T-helper 2 cell treated with Interferon-gamma antibody and Interleukin-4, amounts not matched to agents 5 μg/mL and 100 μg/mL, for 36 hours (primary cell): ENCODE data around the gene SCRG1.

Experiments
- DNase-seq: peaks from one replicate; pipeline ENCODE4 v3.0.0; 2021; ENCODE audit warnings: low spot score
- H3K27ac Mint-ChIP-seq: one replicate; pipeline ENCODE4 v1.8.0; 2021; ENCODE audit warnings: mild to moderate bottlenecking, mixed read lengths
- H3K27me3 Mint-ChIP-seq: one replicate; pipeline ENCODE4 v1.8.0; 2021; ENCODE audit warnings: low read depth, mixed read lengths
- H3K36me3 Mint-ChIP-seq: one replicate; pipeline ENCODE4 v1.8.0; 2021; ENCODE audit warnings: low read depth, mixed read lengths
- H3K4me1 Mint-ChIP-seq: one replicate; pipeline ENCODE4 v1.8.0; 2021; ENCODE audit warnings: low read depth, mixed read lengths
- H3K4me3 Mint-ChIP-seq: one replicate; pipeline ENCODE4 v1.8.0; 2022; ENCODE audit warnings: mild to moderate bottlenecking, moderate library complexity, mixed read lengths
- H3K9me3 Mint-ChIP-seq: one replicate; pipeline ENCODE4 v1.8.0; 2021; ENCODE audit warnings: mixed read lengths

The SCRG1 gene

GRCh38 chr4:173420324-173420752 is 21.4 kb upstream of the SCRG1 start:
- Mint-ChIP-seq H3K27me3 (peaks cover 2% of the 10 kb centered on the region), H3K4me3 (no peak overlapping the region), H3K27ac (no peak overlapping the region), H3K36me3 (no peaks in the 10 kb centered on the region), H3K4me1 (peaks cover 7% of the 10 kb centered on the region), H3K9me3 (no peaks in the 10 kb centered on the region)
- DNase-seq: no peak

- Mint-ChIP-seq H3K27me3 (peaks cover 2% of the 10 kb centered on the region), H3K4me1 (peaks cover 7% of the 10 kb centered on the region), H3K4me3 (no peak overlapping the region), H3K9me3 (no peaks in the 10 kb centered on the region), H3K36me3 (no peaks in the 10 kb centered on the region), H3K27ac (no peak overlapping the region)
- DNase-seq: no peak
These were observed 19.7 kb upstream of the SCRG1 start for GRCh38 chr4:173418639-173419038.

GRCh38 chr4:173417833-173418232 is 18.9 kb upstream of the SCRG1 start:
- H3K4me1 Mint-ChIP-seq: peaks cover 7% of the 10 kb centered on the region
- H3K9me3 Mint-ChIP-seq: no peaks in the 10 kb centered on the region
- no peaks in the 10 kb centered on the region for H3K36me3 Mint-ChIP-seq
- H3K4me3 Mint-ChIP-seq: no peak overlapping the region
- H3K27me3 Mint-ChIP-seq: peaks cover 2% of the 10 kb centered on the region
- no peak for DNase-seq
- no peak overlapping the region for H3K27ac Mint-ChIP-seq

DNA sequence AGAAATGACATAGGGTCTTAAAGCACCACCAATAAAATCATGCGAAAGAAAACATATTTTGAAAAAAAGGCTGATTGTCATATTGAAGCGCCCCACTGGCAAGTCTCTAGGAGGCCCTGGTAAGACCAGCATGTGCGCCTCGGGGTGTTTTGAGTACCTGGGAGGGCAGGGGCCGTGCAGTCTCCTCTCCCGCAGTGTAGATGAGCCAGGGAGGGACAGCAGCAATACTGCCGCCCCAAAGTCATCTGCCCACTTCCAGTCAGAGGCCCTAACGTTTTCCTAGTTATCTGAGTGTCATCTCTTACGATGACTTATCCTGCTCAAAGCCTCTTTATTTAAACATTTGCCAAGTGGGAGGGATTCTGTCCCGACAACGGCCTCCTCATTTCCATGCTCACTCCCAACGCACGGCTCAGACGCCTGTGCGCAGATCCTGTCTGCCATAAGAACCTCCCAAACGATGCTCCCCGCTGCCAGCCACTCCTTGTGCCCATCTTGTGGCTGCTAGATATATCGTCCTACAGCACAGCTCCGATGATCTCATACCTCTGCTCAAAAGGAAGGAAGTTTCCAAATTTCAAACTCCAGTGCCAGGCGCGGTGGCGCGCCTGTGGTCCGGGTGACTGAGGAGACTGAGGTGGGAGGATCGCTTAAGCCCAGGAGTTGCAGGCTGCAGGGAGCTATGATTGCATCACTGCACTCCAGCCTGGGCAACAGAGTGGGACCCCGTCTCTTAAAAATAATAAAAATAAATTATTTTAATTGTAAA is 17.2 kb upstream of the SCRG1 start:
- no peak for DNase-seq
- H3K36me3 Mint-ChIP-seq: no peaks in the 10 kb centered on the region

DNA sequence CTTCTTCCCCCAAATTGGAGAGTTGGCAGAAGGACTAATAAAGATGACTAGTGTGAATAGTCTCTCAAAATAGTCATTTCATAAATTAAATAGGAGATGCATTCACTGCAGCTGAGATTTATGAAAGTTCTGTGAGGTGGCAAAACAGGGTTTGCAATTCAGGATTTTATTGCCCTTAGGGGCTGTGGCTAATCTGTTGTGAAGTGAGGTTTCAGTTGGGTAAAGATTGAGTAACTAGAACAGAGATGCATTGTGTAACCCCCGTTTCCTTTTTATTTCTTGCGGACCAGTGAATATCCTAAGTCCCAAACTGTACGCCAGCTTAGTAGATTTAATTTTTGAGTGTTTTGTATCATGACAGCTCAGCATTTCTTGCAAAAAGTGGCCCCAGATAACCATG is 16.2 kb upstream of the SCRG1 start:
- Mint-ChIP-seq H3K27me3 (peaks cover 2% of the 10 kb centered on the region), H3K9me3 (no peaks in the 10 kb centered on the region), H3K27ac (no peak overlapping the region), H3K4me3 (no peak overlapping the region), H3K36me3 (no peaks in the 10 kb centered on the region), H3K4me1 (no peaks in the 10 kb centered on the region)
- no peak for DNase-seq

More for the DNA sequence above, 17.2 kb upstream of the SCRG1 start:
- H3K9me3 Mint-ChIP-seq: no peaks in the 10 kb centered on the region
- H3K4me1 Mint-ChIP-seq: peaks cover 4% of the 10 kb centered on the region
- peaks cover 2% of the 10 kb centered on the region for H3K27me3 Mint-ChIP-seq
- H3K4me3 Mint-ChIP-seq: no peak overlapping the region
- no peak overlapping the region for H3K27ac Mint-ChIP-seq

GRCh38 chr4:173414456-173414855 is 15.5 kb upstream of the SCRG1 start:
- H3K36me3 Mint-ChIP-seq: no peaks in the 10 kb centered on the region
- peaks cover 2% of the 10 kb centered on the region for H3K27me3 Mint-ChIP-seq
- H3K27ac Mint-ChIP-seq: no peak overlapping the region
- DNase-seq: no peak
- H3K4me1 Mint-ChIP-seq: no peaks in the 10 kb centered on the region
- no peak overlapping the region for H3K4me3 Mint-ChIP-seq
- no peaks in the 10 kb centered on the region for H3K9me3 Mint-ChIP-seq

DNA sequence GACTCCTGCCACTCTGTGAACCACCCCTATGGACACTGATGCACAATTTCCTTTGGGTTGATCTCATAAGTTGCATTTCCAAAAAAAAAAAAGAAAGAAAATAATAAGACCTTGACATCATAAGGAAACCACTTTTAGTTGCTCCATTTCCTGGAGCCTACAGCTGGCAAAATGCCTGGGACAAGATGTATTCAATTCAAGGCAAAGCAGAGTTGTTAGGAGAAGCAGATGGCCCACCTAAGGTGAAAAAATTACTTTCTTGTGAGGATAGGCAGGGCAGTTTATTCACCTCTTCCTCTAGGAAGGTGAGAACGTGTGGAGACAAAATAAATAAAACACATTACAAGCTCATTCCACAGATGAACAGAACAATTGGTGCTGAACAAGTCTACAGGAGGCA is 14.1 kb upstream of the SCRG1 start:
- DNase-seq: no peak

DNA sequence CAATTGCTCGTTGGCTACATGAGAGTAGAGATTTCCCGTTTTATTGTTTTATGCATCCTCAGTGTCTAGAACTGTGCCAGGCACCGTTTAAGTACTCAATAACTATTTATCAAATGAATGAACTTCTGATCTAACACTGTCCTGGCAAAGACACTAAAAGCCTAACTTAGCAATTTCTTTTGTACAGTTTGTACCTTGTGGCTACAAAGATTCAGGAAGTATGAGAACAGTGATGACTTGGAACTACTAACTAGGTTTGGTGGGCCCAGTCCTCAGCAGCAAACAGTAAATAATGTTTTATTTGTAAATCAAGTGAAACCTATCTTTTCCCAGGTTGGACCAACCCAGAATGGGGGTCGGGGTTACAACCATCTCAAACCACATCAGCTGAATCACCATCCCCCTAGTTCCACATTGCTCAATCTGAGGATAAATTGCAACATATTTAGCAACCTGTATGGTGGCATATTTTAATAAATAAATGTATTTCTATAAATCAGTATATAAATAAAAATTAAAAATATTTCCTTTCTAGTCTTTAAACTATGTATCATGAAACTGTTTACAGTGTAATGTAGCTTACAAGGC is 12.3 kb upstream of the SCRG1 start:
- no peaks in the 10 kb centered on the region for H3K36me3 Mint-ChIP-seq
- H3K4me1 Mint-ChIP-seq: no peaks in the 10 kb centered on the region
- H3K9me3 Mint-ChIP-seq: no peaks in the 10 kb centered on the region
- H3K4me3 Mint-ChIP-seq: no peak overlapping the region
- H3K27ac Mint-ChIP-seq: no peak overlapping the region
- H3K27me3 Mint-ChIP-seq: no peaks in the 10 kb centered on the region
- no peak for DNase-seq

More for the DNA sequence above, 14.1 kb upstream of the SCRG1 start:
- no peaks in the 10 kb centered on the region for H3K9me3 Mint-ChIP-seq
- no peak overlapping the region for H3K4me3 Mint-ChIP-seq
- H3K27ac Mint-ChIP-seq: no peak overlapping the region
- H3K4me1 Mint-ChIP-seq: no peaks in the 10 kb centered on the region
- no peaks in the 10 kb centered on the region for H3K27me3 Mint-ChIP-seq
- H3K36me3 Mint-ChIP-seq: no peaks in the 10 kb centered on the region

GRCh38 chr4:173410079-173410478 is 11.2 kb upstream of the SCRG1 start:
- H3K4me1 Mint-ChIP-seq: peaks cover 5% of the 10 kb centered on the region
- DNase-seq: no peak
- no peak overlapping the region for H3K27ac Mint-ChIP-seq
- peaks cover 2% of the 10 kb centered on the region for H3K36me3 Mint-ChIP-seq
- H3K9me3 Mint-ChIP-seq: no peaks in the 10 kb centered on the region
- H3K27me3 Mint-ChIP-seq: no peaks in the 10 kb centered on the region
- H3K4me3 Mint-ChIP-seq: no peak overlapping the region

DNA sequence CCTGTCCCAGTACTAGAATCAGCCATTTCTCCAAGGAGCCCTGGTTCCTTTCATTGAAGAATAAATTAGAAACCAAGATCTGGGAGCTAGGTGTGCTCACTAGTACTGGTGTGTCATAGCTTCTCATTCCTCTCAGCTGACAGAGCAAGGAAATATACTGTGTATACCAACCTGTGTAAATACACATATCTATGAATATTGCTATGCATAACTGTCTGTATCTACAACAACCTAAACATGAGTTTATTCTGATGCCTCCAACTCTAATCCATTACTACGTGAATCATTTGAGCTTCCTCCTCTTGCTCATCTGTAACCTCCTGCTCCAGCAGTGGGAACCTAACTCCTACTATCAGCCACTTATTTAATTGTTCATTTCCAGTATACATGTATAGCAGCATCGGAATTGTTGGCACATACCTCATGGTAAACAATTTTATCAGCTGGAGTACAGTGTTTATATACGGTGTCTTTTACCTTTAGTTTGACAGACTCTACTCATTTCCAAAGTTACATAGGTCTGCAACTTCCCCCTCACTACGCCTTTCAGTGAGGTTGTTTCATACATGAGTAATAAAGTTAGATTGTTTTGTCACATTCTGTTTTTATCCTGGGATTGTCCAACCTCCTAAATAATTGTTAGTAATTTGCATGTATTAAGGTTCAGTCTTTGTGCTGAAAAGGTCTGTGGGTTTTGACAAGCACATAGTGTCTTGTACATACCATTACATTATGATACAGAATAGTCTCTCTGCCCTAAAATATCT is 7.1 kb upstream of the SCRG1 start:
- Mint-ChIP-seq H3K4me3 (no peak overlapping the region), H3K27ac (no peak overlapping the region), H3K36me3 (peaks cover 2% of the 10 kb centered on the region), H3K27me3 (no peaks in the 10 kb centered on the region), H3K9me3 (no peaks in the 10 kb centered on the region), H3K4me1 (peaks cover 6% of the 10 kb centered on the region)
- DNase-seq: no peak

DNA sequence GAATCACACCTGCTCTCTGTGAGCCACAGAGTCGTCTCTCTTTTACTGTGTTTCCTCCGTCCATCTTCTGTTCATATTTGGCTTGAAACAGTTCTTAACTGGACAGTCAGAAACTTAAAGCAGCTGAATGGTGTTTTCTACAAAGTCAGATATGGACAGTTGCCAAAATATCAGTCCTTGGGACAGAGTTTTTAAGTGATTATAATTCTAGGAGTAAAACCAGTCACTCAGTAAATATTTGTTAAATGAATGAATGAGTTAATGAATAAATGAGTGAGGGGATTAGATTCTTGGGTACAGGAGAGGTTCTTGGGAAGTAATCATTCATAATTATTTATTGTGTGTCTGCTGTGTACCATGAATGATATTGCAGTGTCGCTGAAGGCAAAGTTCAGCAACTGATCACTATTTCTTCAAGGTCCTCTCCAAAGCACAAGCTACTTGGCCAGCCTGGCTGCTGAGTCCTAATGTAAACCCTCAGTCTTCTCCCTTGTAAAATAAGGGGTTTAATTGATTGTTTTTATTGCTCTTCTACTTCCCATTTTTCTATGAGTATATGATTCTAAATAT is 5.5 kb upstream of the SCRG1 start:
- Mint-ChIP-seq H3K36me3 (peaks cover 2% of the 10 kb centered on the region), H3K27me3 (no peaks in the 10 kb centered on the region), H3K4me1 (peaks cover 6% of the 10 kb centered on the region), H3K4me3 (no peak overlapping the region), H3K9me3 (no peaks in the 10 kb centered on the region), H3K27ac (no peak overlapping the region)
- no peak for DNase-seq

- Mint-ChIP-seq H3K36me3 (peaks cover 2% of the 10 kb centered on the region), H3K4me1 (peaks cover 6% of the 10 kb centered on the region), H3K27me3 (no peaks in the 10 kb centered on the region), H3K27ac (no peak overlapping the region), H3K4me3 (no peak overlapping the region), H3K9me3 (no peaks in the 10 kb centered on the region)
- no peak for DNase-seq
These were observed 4.1 kb upstream of the SCRG1 start for GRCh38 chr4:173403051-173403450.

GRCh38 chr4:173401063-173401462 is 2.1 kb upstream of the SCRG1 start:
- peaks cover 4% of the 10 kb centered on the region for H3K36me3 Mint-ChIP-seq
- H3K27me3 Mint-ChIP-seq: no peaks in the 10 kb centered on the region
- H3K27ac Mint-ChIP-seq: no peak overlapping the region
- H3K4me1 Mint-ChIP-seq: peaks cover 6% of the 10 kb centered on the region
- no peaks in the 10 kb centered on the region for H3K9me3 Mint-ChIP-seq
- H3K4me3 Mint-ChIP-seq: no peak overlapping the region
- no peak for DNase-seq

- H3K4me3 Mint-ChIP-seq: no peak overlapping the region
These were observed 696 bp downstream of the SCRG1 start for GRCh38 chr4:173398220-173398619.

More at GRCh38 chr4:173398220-173398619, 696 bp downstream of the SCRG1 start:
- Mint-ChIP-seq H3K4me1 (peaks cover 1% of the 10 kb centered on the region), H3K27ac (no peak overlapping the region), H3K9me3 (no peaks in the 10 kb centered on the region), H3K36me3 (peaks cover 11% of the 10 kb centered on the region), H3K27me3 (no peaks in the 10 kb centered on the region)
- DNase-seq: no peak
